Lower lobe of right lung (tissue), 2 donors: ENCODE results near the gene RHBDL3. TPM values are rescaled to one million over a fixed set of nuclear protein-coding genes. Genes with fewer than 3 reads are reported as not detected.

ENCODE experiments used
- ATAC-seq, 2 donors: fragments of 200-7000 bp; cut with Tn5 transposase; one replicate each; pipeline ENCODE4 v1.9.1; 2020 to 2022; ENCODE audit warnings: mild to moderate bottlenecking in 2 of 2, moderate library complexity in 2 of 2
- DNase-seq: peaks from one replicate; pipeline ENCODE4 v3.0.0-alpha.2; 2020
- H3K27ac ChIP-seq: fragments of 200-600 bp; one replicate; pipeline ENCODE4 v1.8.0; 2022
- H3K27me3 ChIP-seq: fragments of 200-600 bp; one replicate; pipeline ENCODE4 v1.8.0; 2022; ENCODE audit warnings: low read depth
- H3K36me3 ChIP-seq: fragments of 200-600 bp; one replicate; pipeline ENCODE4 v1.8.0; 2022; ENCODE audit warnings: mild to moderate bottlenecking
- H3K4me1 ChIP-seq: fragments of 200-600 bp; one replicate; pipeline ENCODE4 v1.8.0; 2022
- H3K4me3 ChIP-seq: fragments of 200-600 bp; one replicate; pipeline ENCODE4 v1.8.0; 2022; ENCODE audit warnings: mild to moderate bottlenecking
- H3K9me3 ChIP-seq: fragments of 200-600 bp; one replicate; pipeline ENCODE4 v1.8.0; 2022
- intact Hi-C: fragments of 100-400 bp; cut with DNase I; formaldehyde crosslinking; loops from one replicate; pipeline ENCODE4 v1.11.0; 2022
- total RNA-seq: library from RNA; stranded (reverse); fragmentation: NEBNext Ultra II Directional; extraction: Animal tissue kit (Norgen Biotek cat#: 25700); gene quantifications from one replicate; pipeline ENCODE4 v1.2.1, GENCODE V29; 2021
- TF ChIP-seq, protein P1 (sequence below): fragments of 200-600 bp; IDR thresholded peaks from one replicate; pipeline ENCODE4 v1.8.0; 2022; ENCODE audit warnings: antibody characterized with exemption, mild to moderate bottlenecking
- donor health status: DM: no; HTN: yes; CAD: no; lungs with severe emphysema.

RHBDL3 gene
- total RNA-seq, 1 donor from 2014 or later = 0.18 TPM

DNA sequence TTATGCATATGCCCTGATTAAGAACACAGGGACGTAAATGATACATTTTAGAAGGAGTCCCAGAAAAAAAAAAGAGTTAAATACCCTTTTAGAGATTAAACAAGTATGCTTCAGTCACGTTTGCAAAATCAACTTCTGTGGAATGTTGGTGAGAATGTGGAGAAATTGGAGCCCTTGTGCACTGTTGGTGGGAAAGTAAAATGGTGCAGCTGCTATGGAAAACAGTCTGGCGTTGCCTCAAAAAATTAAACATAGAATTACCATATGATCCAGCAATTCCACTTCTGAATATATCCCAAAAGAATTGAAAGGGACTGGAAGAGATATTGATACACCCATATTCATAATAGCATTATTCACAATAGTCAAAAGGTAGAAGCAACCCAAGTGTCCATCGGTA is 26.5 kb downstream of the RHBDL3 start:
- H3K4me1 ChIP-seq = no peaks in the 10 kb centered on the region
- intact Hi-C loops = no loop called here
- no peak for ATAC-seq
- no peak overlapping the region for H3K4me3 ChIP-seq
- no peaks in the 10 kb centered on the region for H3K9me3 ChIP-seq
- H3K36me3 ChIP-seq = no peaks in the 10 kb centered on the region
- TF ChIP-seq, protein P1, sequence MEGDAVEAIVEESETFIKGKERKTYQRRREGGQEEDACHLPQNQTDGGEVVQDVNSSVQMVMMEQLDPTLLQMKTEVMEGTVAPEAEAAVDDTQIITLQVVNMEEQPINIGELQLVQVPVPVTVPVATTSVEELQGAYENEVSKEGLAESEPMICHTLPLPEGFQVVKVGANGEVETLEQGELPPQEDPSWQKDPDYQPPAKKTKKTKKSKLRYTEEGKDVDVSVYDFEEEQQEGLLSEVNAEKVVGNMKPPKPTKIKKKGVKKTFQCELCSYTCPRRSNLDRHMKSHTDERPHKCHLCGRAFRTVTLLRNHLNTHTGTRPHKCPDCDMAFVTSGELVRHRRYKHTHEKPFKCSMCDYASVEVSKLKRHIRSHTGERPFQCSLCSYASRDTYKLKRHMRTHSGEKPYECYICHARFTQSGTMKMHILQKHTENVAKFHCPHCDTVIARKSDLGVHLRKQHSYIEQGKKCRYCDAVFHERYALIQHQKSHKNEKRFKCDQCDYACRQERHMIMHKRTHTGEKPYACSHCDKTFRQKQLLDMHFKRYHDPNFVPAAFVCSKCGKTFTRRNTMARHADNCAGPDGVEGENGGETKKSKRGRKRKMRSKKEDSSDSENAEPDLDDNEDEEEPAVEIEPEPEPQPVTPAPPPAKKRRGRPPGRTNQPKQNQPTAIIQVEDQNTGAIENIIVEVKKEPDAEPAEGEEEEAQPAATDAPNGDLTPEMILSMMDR = no peak
- no peak for DNase-seq
- H3K27me3 ChIP-seq = no peaks in the 10 kb centered on the region
- no peak overlapping the region for H3K27ac ChIP-seq

DNA sequence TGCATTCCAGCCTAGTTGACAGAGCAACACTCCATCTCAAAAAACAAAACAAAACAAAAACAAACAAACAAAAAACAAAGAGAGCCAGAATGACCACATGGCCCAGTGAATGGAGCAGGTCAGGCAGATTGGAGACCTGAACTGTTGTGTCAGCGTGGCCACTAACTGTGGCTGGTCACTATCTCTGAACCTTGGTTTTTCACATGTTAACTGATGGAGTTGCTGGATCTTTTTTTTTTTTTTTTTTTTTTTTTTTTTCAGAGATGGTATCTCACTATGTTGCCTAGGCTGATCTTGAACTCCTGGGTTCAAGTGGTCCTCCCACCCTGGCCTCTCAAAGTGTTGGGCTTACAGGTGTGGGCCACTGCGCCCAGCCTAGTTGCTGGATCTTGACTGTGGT is 31.8 kb downstream of the RHBDL3 start:
- no peak for ATAC-seq

DNA sequence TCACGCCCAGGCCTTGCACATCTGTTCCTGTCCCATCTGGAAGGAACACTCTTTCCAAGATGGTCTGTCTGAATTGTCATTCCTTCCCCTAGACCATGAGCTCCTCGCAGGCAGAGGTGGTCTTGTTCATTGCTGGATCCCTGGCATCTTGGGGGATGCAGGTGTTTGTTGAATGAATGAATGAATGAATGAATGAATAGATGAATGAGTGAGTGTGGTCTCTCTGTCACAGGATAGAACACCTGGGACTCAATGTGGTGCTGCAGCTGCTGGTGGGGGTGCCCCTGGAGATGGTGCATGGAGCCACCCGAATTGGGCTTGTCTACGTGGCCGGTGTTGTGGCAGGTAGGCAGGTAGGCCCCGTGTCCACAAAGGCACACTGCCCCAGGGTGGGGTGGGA is 32.2 kb downstream of the RHBDL3 start:
- Histone ChIP-seq H3K27me3 (no peaks in the 10 kb centered on the region), H3K4me3 (no peak overlapping the region), H3K36me3 (no peaks in the 10 kb centered on the region), H3K4me1 (no peaks in the 10 kb centered on the region), H3K9me3 (no peaks in the 10 kb centered on the region), H3K27ac (no peak overlapping the region)
- ATAC-seq (peak in 1 of 2 donors; percentile 26), DNase-seq (no peak)
- intact Hi-C loops = no loop called here
- TF ChIP-seq, protein P1 = no peak

More for the DNA sequence above, 31.8 kb downstream of the RHBDL3 start:
- H3K9me3 ChIP-seq = no peaks in the 10 kb centered on the region
- DNase-seq = no peak
- TF ChIP-seq, protein P1 = no peak
- no peaks in the 10 kb centered on the region for H3K4me1 ChIP-seq
- H3K4me3 ChIP-seq = no peak overlapping the region
- no peaks in the 10 kb centered on the region for H3K36me3 ChIP-seq
- intact Hi-C loops = no loop called here
- no peaks in the 10 kb centered on the region for H3K27me3 ChIP-seq
- no peak overlapping the region for H3K27ac ChIP-seq

DNA sequence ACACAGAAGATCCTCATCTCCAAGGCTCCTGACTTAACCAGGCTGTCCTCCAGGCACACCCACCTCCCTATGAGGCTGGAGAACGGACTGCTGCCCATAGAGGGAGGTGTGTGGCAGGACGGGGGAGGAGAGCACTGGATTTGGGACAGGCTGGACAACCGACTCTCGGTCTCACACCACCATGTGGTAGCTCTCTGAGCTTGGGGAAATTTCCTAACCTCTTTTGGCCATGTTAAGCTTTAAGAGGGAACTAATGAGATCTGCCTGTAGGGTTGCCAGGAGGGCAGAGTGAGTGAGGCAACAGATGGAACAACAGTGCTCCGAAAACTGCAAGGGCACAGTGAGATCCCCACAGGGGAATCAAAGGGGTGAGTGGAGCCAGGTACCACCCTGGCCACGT is 32.7 kb downstream of the RHBDL3 start:
- Histone ChIP-seq H3K27ac (no peak overlapping the region), H3K9me3 (no peaks in the 10 kb centered on the region), H3K27me3 (no peaks in the 10 kb centered on the region), H3K4me1 (no peaks in the 10 kb centered on the region), H3K36me3 (no peaks in the 10 kb centered on the region), H3K4me3 (no peak overlapping the region)
- ATAC-seq (peak in 1 of 2 donors; percentile 18), DNase-seq (no peak)
- TF ChIP-seq, protein P1 = no peak
- intact Hi-C loops = no loop called here

DNA sequence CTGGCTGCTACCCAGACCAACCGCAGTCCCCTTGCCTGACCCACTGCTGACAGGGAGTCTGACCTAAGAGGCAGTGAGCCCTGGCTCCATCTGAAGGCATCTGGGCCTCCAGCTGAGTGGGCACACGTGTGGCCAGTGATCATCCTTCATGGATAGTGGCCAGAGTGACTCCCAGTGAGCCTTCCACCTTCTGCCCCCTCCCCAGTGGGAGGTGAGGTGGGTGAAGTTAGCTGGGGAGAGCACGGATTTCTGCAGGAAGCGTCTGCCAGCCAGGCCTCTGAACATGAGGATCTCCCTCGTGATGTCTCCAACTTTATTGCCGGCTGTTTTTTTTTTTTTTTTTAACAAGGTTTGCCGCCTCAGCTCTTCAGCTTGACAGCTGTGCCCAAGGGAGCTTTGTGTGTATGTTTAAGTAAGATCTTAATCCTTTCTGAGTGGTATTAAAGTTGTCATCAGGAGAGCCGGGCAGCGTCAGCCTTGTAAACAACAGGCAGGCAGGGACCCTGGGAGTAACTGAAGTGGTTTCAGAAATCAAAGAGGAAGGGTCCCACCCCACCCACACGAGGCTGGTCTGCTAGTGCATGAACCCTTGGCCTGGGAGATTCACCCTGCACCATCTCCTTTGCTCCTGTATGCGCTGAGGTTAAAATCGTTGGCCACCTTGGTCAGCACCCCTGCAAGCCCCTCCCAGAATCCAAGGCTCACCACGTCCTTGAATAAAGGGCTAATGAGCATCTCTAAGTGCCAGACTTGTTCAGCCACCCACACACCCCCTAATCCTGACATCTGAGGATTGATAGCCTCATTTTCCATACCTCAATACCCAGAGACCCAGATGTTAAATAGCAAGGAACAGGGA is 33.3 kb downstream of the RHBDL3 start:
- Histone ChIP-seq H3K36me3 (no peaks in the 10 kb centered on the region), H3K27me3 (no peaks in the 10 kb centered on the region), H3K9me3 (no peaks in the 10 kb centered on the region), H3K27ac (no peak overlapping the region), H3K4me1 (no peaks in the 10 kb centered on the region), H3K4me3 (no peak overlapping the region)
- ATAC-seq (peak in 1 of 2 donors; percentile 7), DNase-seq (no peak)
- TF ChIP-seq, protein P1 = no peak
- intact Hi-C loops = no loop called here
